Measurements from ENCODE around the gene DMD.

DNA sequence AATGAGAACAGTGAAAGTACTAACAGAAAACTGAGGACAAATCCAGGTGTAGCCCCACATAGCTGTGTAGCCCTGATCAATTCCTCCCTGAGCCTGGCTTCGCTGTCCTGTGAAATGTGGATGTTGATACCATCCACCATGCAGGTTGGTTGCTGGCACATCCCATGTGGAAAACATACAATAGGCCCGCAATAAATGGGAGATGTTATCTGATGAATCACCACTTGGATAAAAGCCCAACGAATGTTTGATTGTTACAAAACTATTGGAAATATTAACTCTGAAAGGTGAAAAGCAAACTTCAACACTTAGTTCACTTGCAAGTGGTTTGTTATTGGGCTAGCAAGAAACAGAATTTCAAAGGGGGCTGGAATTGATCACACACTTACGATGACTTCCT is 1953.2 kb downstream of the DMD start:
- no peak for TF ChIP-seq POLR2A (IDR thresholded peaks at IDR 0.05; ENCODE audit: control extremely low read depth in 1 of 2, low read depth in 2 of 2, low read length in 2 of 2)
- TF ChIP-seq CBX5 (IDR thresholded peaks at IDR 0.05; ENCODE audit: low read depth, low read length), result no peak
- TF ChIP-seq SIN3A (conservative IDR thresholded peaks at IDR 0.05 in 1 of 2, IDR thresholded peaks at IDR 0.05 in 1 of 2; ENCODE audit: low read depth in 1 of 2, low read length in 2 of 2), result no peak
- TF ChIP-seq CTCF (IDR thresholded peaks at IDR 0.05; ENCODE audit: control extremely low read depth in 1 of 3, insufficient read depth in 1 of 3, low read depth in 1 of 3, low read length in 3 of 3), result no peak
- TF ChIP-seq TBP (IDR thresholded peaks at IDR 0.05; ENCODE audit: low read depth, low read length), result no peak
- no peak for TF ChIP-seq SUZ12 (IDR thresholded peaks at IDR 0.05; ENCODE audit: low read length)
- no peak for TF ChIP-seq POLR2AphosphoS5 (IDR thresholded peaks at IDR 0.05; ENCODE audit: low read depth, low read length)

Measured in H1 (cell line).